OCI-LY7 (cell line): Measurements from ENCODE around the gene AKAP12.

ENCODE experiments used
- CTCF ChIP-seq: fragments of 200-600 bp; sonication (generic); conservative IDR thresholded peaks from 2 replicates; pipeline ENCODE4 v1.5.1; 2014; ENCODE audit warnings: mild to moderate bottlenecking, antibody characterized with exemption, low read length, moderate library complexity, mixed read lengths
- EZH2phosphoT487 ChIP-seq: fragments of 200-600 bp; sonication (generic); IDR thresholded peaks from 2 replicates; pipeline ENCODE4 v1.6.1; 2018; ENCODE audit warnings: low read depth, borderline replicate concordance, mild to moderate bottlenecking, mixed run types, antibody characterized with exemption, low read length, moderate library complexity, mixed read lengths

- no peak for TF ChIP-seq CTCF
- no peak for TF ChIP-seq EZH2phosphoT487
Measured at GRCh38 chr6:151351731-151352130, 112.0 kb downstream of the AKAP12 start.
